Measurements from ENCODE around the gene LIMS3.
"Not testable (repeated sequence)": the region's sequence is repeated elsewhere in the genome, so short reads cannot be mapped to it uniquely, and the experiment has no call there.

LIMS3 gene

GRCh38 chr2:109898462-109899336 lies at the start of gene LIMS3:
Gene LIMS3, plus strand, starts transcription at chr2:109898688. Its CDS starts 41 bp downstream, at chr2:109898729.
- not testable (repeated sequence) for DNase-seq

- DNase-seq: not testable (repeated sequence)
Observed at GRCh38 chr2:109871129-109871751, 27.2 kb upstream of the LIMS3 start.

GRCh38 chr2:109876625-109877024 lies 21.9 kb upstream of the LIMS3 start:
- DNase-seq: not testable (repeated sequence)

GRCh38 chr2:109882112-109882511 lies 16.4 kb upstream of the LIMS3 start:
- not testable (repeated sequence) for DNase-seq

GRCh38 chr2:109888414-109888813 lies 10.1 kb upstream of the LIMS3 start:
- not testable (repeated sequence) for DNase-seq

- DNase-seq: not testable (repeated sequence)
Observed at GRCh38 chr2:109889909-109890308, 8.6 kb upstream of the LIMS3 start.

GRCh38 chr2:109891024-109891423 lies 7.5 kb upstream of the LIMS3 start:
- not testable (repeated sequence) for DNase-seq

- not testable (repeated sequence) for DNase-seq
Observed at GRCh38 chr2:109893736-109894135, 4.8 kb upstream of the LIMS3 start.

GRCh38 chr2:109894141-109894540 lies 4.3 kb upstream of the LIMS3 start:
- DNase-seq: not testable (repeated sequence)

- DNase-seq: not testable (repeated sequence)
Observed at GRCh38 chr2:109895090-109895869, 3.2 kb upstream of the LIMS3 start.

GRCh38 chr2:109896212-109896611 lies 2.3 kb upstream of the LIMS3 start:
- DNase-seq: not testable (repeated sequence)

GRCh38 chr2:109897769-109898461 lies 573 bp upstream of the LIMS3 start:
- DNase-seq: not testable (repeated sequence)

GRCh38 chr2:109905796-109906195 lies 7.3 kb downstream of the LIMS3 start:
- DNase-seq: not testable (repeated sequence)

- DNase-seq: not testable (repeated sequence)
Observed at GRCh38 chr2:109908626-109909025, 10.1 kb downstream of the LIMS3 start.

GRCh38 chr2:109910789-109911188 lies 12.3 kb downstream of the LIMS3 start:
- DNase-seq: not testable (repeated sequence)

GRCh38 chr2:109913911-109914310 lies 15.4 kb downstream of the LIMS3 start:
- not testable (repeated sequence) for DNase-seq

GRCh38 chr2:109914552-109914951 lies 16.1 kb downstream of the LIMS3 start:
- not testable (repeated sequence) for DNase-seq

- not testable (repeated sequence) for DNase-seq
Observed at GRCh38 chr2:109915830-109916229, 17.3 kb downstream of the LIMS3 start.

- DNase-seq: not testable (repeated sequence)
Observed at GRCh38 chr2:109920162-109920561, 21.7 kb downstream of the LIMS3 start.

- not testable (repeated sequence) for DNase-seq
Observed at GRCh38 chr2:109921543-109922384, 23.3 kb downstream of the LIMS3 start.

GRCh38 chr2:109924481-109924880 lies 26.0 kb downstream of the LIMS3 start:
- DNase-seq: not testable (repeated sequence)

All from fibroblast of upper back skin (primary cell).